ENCODE results near the gene SCLT1.

DNA sequence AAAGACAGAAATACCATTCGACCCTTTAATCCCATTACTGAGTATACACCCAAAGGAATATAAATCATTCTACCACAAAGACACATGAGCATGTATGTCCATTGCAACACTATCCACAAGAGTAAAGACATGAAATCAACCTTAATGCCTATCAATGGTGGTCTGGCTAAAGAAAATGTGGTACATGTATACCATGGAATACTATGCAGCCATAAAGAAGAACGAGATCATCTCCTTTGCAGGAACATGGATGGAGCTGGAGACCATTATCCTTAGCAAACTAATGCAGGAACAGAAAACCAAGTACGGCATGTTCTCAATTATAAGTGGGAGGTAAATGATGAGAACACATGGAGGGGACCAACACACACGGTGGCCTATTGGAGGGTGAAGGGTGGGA, 7.9 kb downstream of the SCLT1 start:
- TF ChIP-seq GATA2 (IDR thresholded peaks at IDR 0.05; ENCODE audit: low read depth, low read length) (no peak), GATA3 (IDR thresholded peaks at IDR 0.05; ENCODE audit: low read depth, low read length) (no peak)

All from SH-SY5Y (cell line).